HEK293T (cell line): ENCODE data around the gene SSTR4.

Experiments used
- ARNT ChIP-seq: fragments of 450-650 bp; IDR thresholded peaks from 2 replicates; pipeline ENCODE4 v1.6.1; 2017; ENCODE audit warnings: mild to moderate bottlenecking
- FOXA1 ChIP-seq: fragments of 450-650 bp; IDR thresholded peaks from 2 replicates; pipeline ENCODE4 v1.6.1; 2016; ENCODE audit warnings: mild to moderate bottlenecking
- SP1 ChIP-seq: fragments of 450-650 bp; IDR thresholded peaks from 2 replicates; pipeline ENCODE4 v1.6.1; 2017

DNA sequence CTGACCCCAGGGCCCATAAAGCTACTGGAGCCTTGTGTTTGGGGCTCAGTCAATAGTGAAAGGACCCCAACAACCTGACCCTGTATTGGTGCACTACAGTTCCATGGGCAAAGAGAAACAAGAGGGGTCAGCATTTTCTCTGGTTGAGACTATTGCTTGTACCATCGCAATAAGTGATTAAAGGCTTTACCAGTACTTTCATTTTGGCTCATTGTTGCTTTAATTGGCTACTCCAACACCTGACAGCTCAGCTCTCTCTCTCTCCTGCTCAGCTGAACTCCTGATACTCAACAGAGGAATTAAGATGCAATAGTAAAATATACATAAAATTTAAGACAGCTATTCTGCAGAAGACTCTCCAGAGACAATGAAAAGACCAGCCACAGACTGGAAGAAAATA is 33.2 kb downstream of the SSTR4 start:
- TF ChIP-seq SP1, result no peak
- no peak for TF ChIP-seq ARNT
- no peak for TF ChIP-seq FOXA1
